GM10248 (cell line): ENCODE results near the gene PATE3.

Experiments used
- CTCF ChIA-PET: fragments of 300-600 bp; sonication (Branson Sonifier 250); formaldehyde crosslinking; extraction: SDS; loops from one replicate; lab custom pipeline; 2021; ENCODE audit warnings: antibody characterized with exemption; lab: Yijun Ruan, JAX
- POLR2A ChIA-PET: fragments of 350-650 bp; sonication (Branson Sonifier 250); formaldehyde crosslinking; extraction: SDS; loops from one replicate; lab custom pipeline; 2020; ENCODE audit warnings: antibody characterized with exemption; lab: Yijun Ruan, JAX
- DNase-seq: peaks from one replicate; pipeline ENCODE4 v3.0.0; 2012; ENCODE audit errors: extremely low spot score
- TF ChIP-seq, protein P1 (sequence below): IDR thresholded peaks from 2 replicates; pipeline ENCODE4 v1.5.1; 2012; ENCODE audit warnings: mild to moderate bottlenecking, low read depth; ENCODE audit errors: extremely low read depth, missing control alignments, control extremely low read depth

PATE3 gene

DNA sequence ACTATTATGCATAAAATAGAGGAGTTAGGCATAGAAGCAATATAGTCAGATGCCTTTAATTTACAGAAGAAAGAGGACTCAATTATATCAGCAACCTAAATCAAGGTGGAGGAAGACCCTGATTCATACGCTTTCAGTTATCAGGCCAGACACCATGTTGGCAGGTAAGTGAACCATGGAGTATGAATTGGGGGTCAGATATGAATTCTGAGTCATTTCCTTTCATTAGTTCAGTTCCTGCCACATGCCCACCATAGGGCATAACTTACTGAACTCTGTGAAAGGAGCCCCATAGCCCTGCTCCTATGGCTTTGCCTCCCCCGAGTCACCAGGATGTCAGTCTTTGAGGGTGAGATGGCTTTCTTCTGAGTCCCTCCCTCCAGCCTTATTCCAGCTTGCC lies 24.4 kb upstream of the PATE3 start:
- POLR2A ChIA-PET = no interaction called here
- TF ChIP-seq, protein P1, sequence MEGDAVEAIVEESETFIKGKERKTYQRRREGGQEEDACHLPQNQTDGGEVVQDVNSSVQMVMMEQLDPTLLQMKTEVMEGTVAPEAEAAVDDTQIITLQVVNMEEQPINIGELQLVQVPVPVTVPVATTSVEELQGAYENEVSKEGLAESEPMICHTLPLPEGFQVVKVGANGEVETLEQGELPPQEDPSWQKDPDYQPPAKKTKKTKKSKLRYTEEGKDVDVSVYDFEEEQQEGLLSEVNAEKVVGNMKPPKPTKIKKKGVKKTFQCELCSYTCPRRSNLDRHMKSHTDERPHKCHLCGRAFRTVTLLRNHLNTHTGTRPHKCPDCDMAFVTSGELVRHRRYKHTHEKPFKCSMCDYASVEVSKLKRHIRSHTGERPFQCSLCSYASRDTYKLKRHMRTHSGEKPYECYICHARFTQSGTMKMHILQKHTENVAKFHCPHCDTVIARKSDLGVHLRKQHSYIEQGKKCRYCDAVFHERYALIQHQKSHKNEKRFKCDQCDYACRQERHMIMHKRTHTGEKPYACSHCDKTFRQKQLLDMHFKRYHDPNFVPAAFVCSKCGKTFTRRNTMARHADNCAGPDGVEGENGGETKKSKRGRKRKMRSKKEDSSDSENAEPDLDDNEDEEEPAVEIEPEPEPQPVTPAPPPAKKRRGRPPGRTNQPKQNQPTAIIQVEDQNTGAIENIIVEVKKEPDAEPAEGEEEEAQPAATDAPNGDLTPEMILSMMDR = no peak

DNA sequence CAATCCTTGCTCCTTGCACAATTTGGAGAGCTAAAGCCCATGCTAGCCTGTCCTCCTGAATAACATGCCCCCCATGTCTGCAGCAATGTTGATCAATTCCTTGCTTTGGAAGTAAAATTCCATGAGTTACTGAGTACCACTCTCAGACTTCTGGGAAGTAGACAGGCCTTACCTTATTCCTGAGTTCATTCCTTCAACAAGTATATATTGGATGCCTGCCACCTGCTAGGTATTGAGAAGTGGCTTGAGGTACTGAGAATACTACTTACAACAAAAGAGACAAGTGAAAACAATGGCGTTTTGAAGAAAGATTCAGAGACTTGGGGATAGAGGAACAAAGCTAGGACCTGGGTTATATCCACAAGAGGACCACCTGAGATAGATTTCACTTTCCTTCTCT lies 21.7 kb upstream of the PATE3 start:
- DNase-seq = no peak
- CTCF ChIA-PET = no interaction called here
- TF ChIP-seq, protein P1 = no peak
- POLR2A ChIA-PET = no interaction called here

More for the DNA sequence above, 24.4 kb upstream of the PATE3 start:
- no peak for DNase-seq
- CTCF ChIA-PET = no interaction called here

DNA sequence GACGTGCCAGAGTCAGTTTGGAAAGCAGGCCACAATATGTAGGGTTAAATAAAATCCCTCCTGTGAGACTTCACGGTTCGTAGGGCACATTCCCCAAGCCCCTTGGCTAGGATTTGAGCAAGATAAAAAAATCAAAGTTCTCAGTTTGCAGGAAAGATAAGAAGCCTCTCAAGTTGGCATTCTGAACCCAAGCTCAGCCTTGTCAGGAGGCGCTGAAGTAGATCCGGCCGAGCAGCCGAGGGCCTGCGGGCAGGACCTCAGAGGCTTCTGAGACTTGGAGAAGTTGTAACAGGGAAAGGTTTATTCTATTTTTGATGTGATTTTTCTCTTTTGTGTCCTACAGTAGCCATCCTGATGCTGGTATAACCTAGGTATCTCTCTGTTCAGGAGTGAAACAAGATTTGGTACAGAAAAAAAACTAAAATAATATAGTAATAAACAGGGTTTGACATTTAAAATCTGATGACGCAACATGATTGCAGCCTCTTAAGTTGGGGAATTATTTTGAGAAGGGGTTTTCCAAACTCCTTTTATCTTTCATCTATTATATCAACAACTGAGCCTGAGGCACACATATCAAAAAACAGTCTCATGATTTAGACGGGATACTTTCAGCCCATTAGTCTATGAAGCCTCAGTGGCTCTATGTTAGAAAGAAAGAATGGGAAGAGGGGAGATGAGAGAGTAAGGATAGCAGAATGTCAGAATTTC lies 19.4 kb upstream of the PATE3 start:
- no peak for DNase-seq
- POLR2A ChIA-PET = no interaction called here
- CTCF ChIA-PET = no interaction called here
- TF ChIP-seq, protein P1 = no peak

DNA sequence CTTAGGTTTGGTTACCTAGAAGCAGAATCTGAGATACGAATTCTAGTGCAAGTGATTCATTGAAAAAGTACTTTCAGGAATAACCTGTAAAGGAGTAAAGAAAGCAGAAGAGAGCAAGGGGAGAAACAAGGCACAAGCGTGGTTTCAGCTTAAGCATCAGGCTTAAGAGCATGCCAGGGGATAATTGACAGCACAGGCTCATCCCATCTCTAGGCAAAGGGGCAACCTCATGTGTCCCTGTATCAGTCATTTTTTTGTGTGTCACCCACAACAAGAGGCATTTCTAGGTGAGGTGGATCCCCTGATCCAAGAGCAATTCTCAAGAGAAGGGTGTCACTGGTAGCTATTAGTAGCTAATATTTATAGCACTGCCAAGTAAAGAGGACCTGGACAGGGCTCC lies 17.3 kb upstream of the PATE3 start:
- DNase-seq = no peak
- ChIA-PET POLR2A (no interaction called here), CTCF (no interaction called here)
- TF ChIP-seq, protein P1 = no peak

DNA sequence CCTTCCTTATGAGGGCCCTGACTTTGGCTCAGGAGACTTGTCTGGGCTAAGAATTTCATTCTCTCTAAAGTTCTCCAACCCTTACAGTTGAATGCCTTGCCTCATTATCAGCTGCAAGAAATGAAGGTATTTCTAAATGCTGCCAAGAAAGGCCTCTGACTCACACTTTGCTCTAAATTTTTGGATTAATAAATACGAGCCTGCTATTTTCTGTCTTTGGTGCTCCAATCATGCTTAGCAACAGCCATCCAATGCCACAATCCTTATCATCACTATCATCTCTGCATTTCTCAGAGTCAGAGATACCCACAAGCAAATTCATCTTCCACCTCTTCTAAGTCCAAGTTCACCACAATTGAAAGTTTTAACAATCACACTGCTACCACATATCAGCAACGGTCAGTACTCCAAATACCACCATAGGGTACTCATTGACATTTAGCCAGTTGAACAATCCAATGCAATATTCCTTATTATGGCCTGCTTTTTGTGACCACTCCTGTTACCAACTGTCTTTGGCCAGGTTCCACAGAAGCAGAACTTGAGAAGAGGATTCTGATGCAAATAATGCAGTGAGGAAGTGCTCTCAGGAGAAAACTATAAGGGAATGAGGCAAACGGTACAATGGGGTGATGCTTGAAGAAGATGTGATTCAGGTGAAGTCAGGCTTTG lies 15.0 kb upstream of the PATE3 start:
- DNase-seq = no peak
- ChIA-PET POLR2A (no interaction called here), CTCF (no interaction called here)
- TF ChIP-seq, protein P1 = no peak

DNA sequence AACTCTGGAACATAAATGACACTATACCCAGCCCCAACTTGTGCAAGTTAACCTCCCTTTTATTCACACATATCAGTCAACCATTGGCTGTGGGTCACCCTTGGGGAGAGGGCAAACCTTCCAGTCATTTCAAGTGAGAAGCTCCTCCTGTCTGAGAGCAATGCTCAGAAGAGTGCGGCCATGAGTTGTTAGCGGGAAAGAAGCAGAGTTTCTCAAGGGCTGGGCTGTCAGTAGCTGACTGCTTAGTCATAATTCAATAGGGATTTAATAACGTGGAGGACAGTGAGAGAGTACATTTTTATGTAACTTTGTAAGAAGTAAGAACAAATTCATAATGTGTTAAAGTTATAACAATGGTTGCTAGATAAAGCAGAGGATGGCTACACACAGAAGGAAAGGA lies 14.4 kb upstream of the PATE3 start:
- ChIA-PET CTCF (no interaction called here), POLR2A (no interaction called here)
- DNase-seq = no peak
- TF ChIP-seq, protein P1 = no peak
